SK-N-SH (cell line): ENCODE data around the gene FHL5.

Experiments
- CTCF ChIP-seq: fragments of 200-600 bp; sonication (generic); IDR thresholded peaks from 2 replicates; pipeline ENCODE4 v1.6.1; 2017; ENCODE audit warnings: antibody characterized with exemption, mild to moderate bottlenecking, moderate library complexity
- EP300 ChIP-seq, 2 experiments: IDR thresholded peaks; 2 replicates each; pipeline versions ENCODE4 v1.4.0 to v1.6.1; 2012; ENCODE audit warnings: borderline replicate concordance in 1 of 2, low read depth in 1 of 2, low read length in 1 of 2
- EZH2phosphoT487 ChIP-seq: fragments of 200-600 bp; sonication (generic); IDR thresholded peaks from 2 replicates; pipeline ENCODE4 v1.6.1; 2017; ENCODE audit warnings: low read depth, mixed run types, mild to moderate bottlenecking, antibody characterized with exemption, moderate library complexity, borderline replicate concordance
- FOXJ3 ChIP-seq: sonication (generic); formaldehyde crosslinking; IDR thresholded peaks from 2 replicates; pipeline ENCODE4 v1.5.1; 2020; ENCODE audit warnings: mild to moderate bottlenecking, missing genetic modification reagents
- RAD21 ChIP-seq: IDR thresholded peaks from 2 replicates; pipeline ENCODE4 v1.6.1; 2012; ENCODE audit warnings: mild to moderate bottlenecking, low read length
- TAF1 ChIP-seq: IDR thresholded peaks from 2 replicates; pipeline ENCODE4 v1.6.1; 2012; ENCODE audit warnings: low read depth, mild to moderate bottlenecking, low read length, moderate library complexity, borderline replicate concordance
- USF1 ChIP-seq: IDR thresholded peaks from 2 replicates; pipeline ENCODE4 v1.4.0; 2012; ENCODE audit warnings: low read depth, borderline replicate concordance
- YY1 ChIP-seq: IDR thresholded peaks from 2 replicates; pipeline ENCODE4 v1.4.0; 2012; ENCODE audit warnings: low read depth, mild to moderate bottlenecking
- TF ChIP-seq, protein P1 (sequence below): IDR thresholded peaks from 2 replicates; pipeline ENCODE4 v1.4.0; 2012; ENCODE audit warnings: low read depth, borderline replicate concordance
- TF ChIP-seq, protein P2 (sequence below): fragments of 150-350 bp; IDR thresholded peaks from 2 replicates; pipeline ENCODE4 v1.6.1; 2016; ENCODE audit warnings: mild to moderate bottlenecking, low read depth, low read length

GRCh38 chr6:96608074-96608473, 45.1 kb downstream of the FHL5 start:
- TF ChIP-seq, protein P1, sequence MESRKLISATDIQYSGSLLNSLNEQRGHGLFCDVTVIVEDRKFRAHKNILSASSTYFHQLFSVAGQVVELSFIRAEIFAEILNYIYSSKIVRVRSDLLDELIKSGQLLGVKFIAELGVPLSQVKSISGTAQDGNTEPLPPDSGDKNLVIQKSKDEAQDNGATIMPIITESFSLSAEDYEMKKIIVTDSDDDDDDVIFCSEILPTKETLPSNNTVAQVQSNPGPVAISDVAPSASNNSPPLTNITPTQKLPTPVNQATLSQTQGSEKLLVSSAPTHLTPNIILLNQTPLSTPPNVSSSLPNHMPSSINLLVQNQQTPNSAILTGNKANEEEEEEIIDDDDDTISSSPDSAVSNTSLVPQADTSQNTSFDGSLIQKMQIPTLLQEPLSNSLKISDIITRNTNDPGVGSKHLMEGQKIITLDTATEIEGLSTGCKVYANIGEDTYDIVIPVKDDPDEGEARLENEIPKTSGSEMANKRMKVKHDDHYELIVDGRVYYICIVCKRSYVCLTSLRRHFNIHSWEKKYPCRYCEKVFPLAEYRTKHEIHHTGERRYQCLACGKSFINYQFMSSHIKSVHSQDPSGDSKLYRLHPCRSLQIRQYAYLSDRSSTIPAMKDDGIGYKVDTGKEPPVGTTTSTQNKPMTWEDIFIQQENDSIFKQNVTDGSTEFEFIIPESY: no peak
- no peak for TF ChIP-seq YY1
- no peak for TF ChIP-seq CTCF
- TF ChIP-seq TAF1: no peak
- TF ChIP-seq EZH2phosphoT487: no peak
- TF ChIP-seq FOXJ3: no peak
- TF ChIP-seq EP300 (IDR thresholded peaks at IDR 0.05; ENCODE audit: borderline replicate concordance in 1 of 2, low read depth in 1 of 2, low read length in 1 of 2): no peak
- no peak for TF ChIP-seq RAD21
- TF ChIP-seq USF1: no peak
- TF ChIP-seq, protein P2, sequence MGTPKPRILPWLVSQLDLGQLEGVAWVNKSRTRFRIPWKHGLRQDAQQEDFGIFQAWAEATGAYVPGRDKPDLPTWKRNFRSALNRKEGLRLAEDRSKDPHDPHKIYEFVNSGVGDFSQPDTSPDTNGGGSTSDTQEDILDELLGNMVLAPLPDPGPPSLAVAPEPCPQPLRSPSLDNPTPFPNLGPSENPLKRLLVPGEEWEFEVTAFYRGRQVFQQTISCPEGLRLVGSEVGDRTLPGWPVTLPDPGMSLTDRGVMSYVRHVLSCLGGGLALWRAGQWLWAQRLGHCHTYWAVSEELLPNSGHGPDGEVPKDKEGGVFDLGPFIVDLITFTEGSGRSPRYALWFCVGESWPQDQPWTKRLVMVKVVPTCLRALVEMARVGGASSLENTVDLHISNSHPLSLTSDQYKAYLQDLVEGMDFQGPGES: no peak
